GM12865 (cell line): ENCODE data around the gene VASN.
"Not testable (repeated sequence)": the region's sequence is repeated elsewhere in the genome, so short reads cannot be mapped to it uniquely, and the experiment has no call there.

Source experiments
- DNase-seq: peaks from one replicate; pipeline ENCODE4 v3.0.0; 2010; ENCODE audit warnings: low read depth
- H3K4me3 ChIP-seq: 2 replicates; pipeline ENCODE4 v1.5.1; 2011; ENCODE audit warnings: mild to moderate bottlenecking, low read depth, low read length, control low read depth
- CTCF ChIP-seq: IDR thresholded peaks from 2 replicates; pipeline ENCODE4 v1.5.1; 2011; ENCODE audit warnings: low read length, control low read depth, low read depth, inconsistent platforms; ENCODE audit not compliant: insufficient read depth; ENCODE audit errors: missing control alignments

Gene VASN

GRCh38 chr16:4332623-4333307, 38.9 kb upstream of the VASN start:
- no peak overlapping the region for H3K4me3 ChIP-seq
- DNase-seq: no peak
- TF ChIP-seq CTCF: no peak

- H3K4me3 ChIP-seq: no peak overlapping the region
- DNase-seq: no peak
- TF ChIP-seq CTCF: no peak
These were observed 38.4 kb upstream of the VASN start for GRCh38 chr16:4333308-4333638.

GRCh38 chr16:4333714-4334113, 37.9 kb upstream of the VASN start:
- not testable (repeated sequence) for DNase-seq, H3K4me3 ChIP-seq

- no peak overlapping the region for H3K4me3 ChIP-seq
- no peak for DNase-seq
- TF ChIP-seq CTCF: no peak
These were observed 36.7 kb upstream of the VASN start for GRCh38 chr16:4334724-4335495.

- H3K4me3 ChIP-seq: no peak overlapping the region
- DNase-seq: no peak
- no peak for TF ChIP-seq CTCF
These were observed 34.7 kb upstream of the VASN start for GRCh38 chr16:4336701-4337539.

- no peak for TF ChIP-seq CTCF
- no peak for DNase-seq
- no peak overlapping the region for H3K4me3 ChIP-seq
These were observed 34.0 kb upstream of the VASN start for GRCh38 chr16:4337540-4338088.

- no peak for DNase-seq
These were observed 33.5 kb upstream of the VASN start for GRCh38 chr16:4338125-4338582.

More at GRCh38 chr16:4338125-4338582, 33.5 kb upstream of the VASN start:
- no peak for TF ChIP-seq CTCF
- no peak overlapping the region for H3K4me3 ChIP-seq
